NCI-H82 treated with DMSO at 0.1 percent for 48 hours (cell line): ENCODE data around the gene HAP1.
A peak's percentile ranks its signal among the peaks of the same experiment; 100 is the strongest.

Experiments
- DNase-seq: peaks from one replicate; lab custom pipeline; 2025; ENCODE audit not compliant: unreplicated experiment; lab: John Stamatoyannopoulos, UW

HAP1 gene

GRCh38 chr17:41766135-41766534 lies 31.7 kb upstream of the HAP1 start:
- no peak for DNase-seq

GRCh38 chr17:41763327-41763726 lies 28.9 kb upstream of the HAP1 start:
- no peak for DNase-seq

- no peak for DNase-seq
These were observed 28.4 kb upstream of the HAP1 start for GRCh38 chr17:41762841-41763240.

GRCh38 chr17:41762391-41762790 lies 27.9 kb upstream of the HAP1 start:
- DNase-seq, result no peak

GRCh38 chr17:41760878-41761277 lies 26.4 kb upstream of the HAP1 start:
- no peak for DNase-seq

GRCh38 chr17:41758601-41759000 lies 24.2 kb upstream of the HAP1 start:
- DNase-seq, result no peak

GRCh38 chr17:41754066-41754465 lies 19.6 kb upstream of the HAP1 start:
- DNase-seq, result no peak

- no peak for DNase-seq
These were observed 16.8 kb upstream of the HAP1 start for GRCh38 chr17:41751288-41751687.

- DNase-seq, result peak; percentile 38
These were observed 16.4 kb upstream of the HAP1 start for GRCh38 chr17:41750862-41751261.

GRCh38 chr17:41748275-41748674 lies 13.8 kb upstream of the HAP1 start:
- no peak for DNase-seq

- no peak for DNase-seq
These were observed 7.3 kb upstream of the HAP1 start for GRCh38 chr17:41741709-41742108.

GRCh38 chr17:41740506-41740905 lies 6.1 kb upstream of the HAP1 start:
- DNase-seq, result no peak

- DNase-seq, result no peak
These were observed 5.4 kb upstream of the HAP1 start for GRCh38 chr17:41739661-41740352.

- DNase-seq, result no peak
These were observed 4.3 kb upstream of the HAP1 start for GRCh38 chr17:41738801-41739112.

GRCh38 chr17:41738077-41738800 lies 3.8 kb upstream of the HAP1 start:
- peak; percentile 79 for DNase-seq

GRCh38 chr17:41737680-41738023 lies 3.2 kb upstream of the HAP1 start:
- DNase-seq, result no peak

- no peak for DNase-seq
These were observed 2.7 kb upstream of the HAP1 start for GRCh38 chr17:41736983-41737679.

- no peak for DNase-seq
These were observed 1.3 kb upstream of the HAP1 start for GRCh38 chr17:41735744-41736143.

GRCh38 chr17:41734949-41735313 lies 488 bp upstream of the HAP1 start:
- no peak for DNase-seq

GRCh38 chr17:41733348-41734138 lies 900 bp downstream of the HAP1 start:
- no peak for DNase-seq

- DNase-seq, result no peak
These were observed 2.6 kb downstream of the HAP1 start for GRCh38 chr17:41731836-41732235.

- DNase-seq, result no peak
These were observed 4.0 kb downstream of the HAP1 start for GRCh38 chr17:41730479-41730878.
